Right lung (tissue), 5 donors: ENCODE measurements around the gene MBNL2. TPM values are rescaled to one million over a fixed set of nuclear protein-coding genes. Genes with fewer than 3 reads are reported as not detected.

Experiments
- DNase-seq, 2 donors: peaks; one replicate each; pipeline ENCODE4 v3.0.0-alpha.2; 2013
- polyA plus RNA-seq, 5 donors: library from polyadenylated mRNA; unstranded; fragments of 120-200 nt; gene quantifications; one replicate each; pipeline versions ENCODE4 v1.2.1 to v1.2.3, GENCODE V29; 2013; ENCODE audit warnings: inconsistent platforms in 1 of 5, low replicate concordance in 1 of 5; ENCODE audit not compliant: insufficient read length in 5 of 5, insufficient read depth in 1 of 5

Gene MBNL2
- polyA plus RNA-seq, 5 donors, result 65.7 to 113 (median 96.2) TPM

DNA sequence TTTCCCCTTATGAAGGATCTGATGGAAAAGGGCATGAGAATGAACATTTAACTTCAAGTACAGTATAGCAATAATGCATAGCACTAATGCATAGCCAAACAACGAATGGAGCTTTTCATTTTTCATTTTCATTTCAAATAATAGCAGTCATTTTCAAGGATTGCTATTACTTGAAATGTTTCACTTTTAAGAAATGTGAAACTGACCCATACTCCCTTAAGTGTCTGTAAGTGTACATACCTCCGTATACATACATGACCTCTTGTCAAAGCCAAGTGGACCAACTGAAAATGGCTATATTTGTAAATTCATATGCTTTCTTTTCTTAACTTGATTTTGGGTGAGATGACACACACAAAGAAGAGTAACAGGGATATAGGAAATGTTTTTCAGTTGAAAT, 215.6 kb downstream of the MBNL2 start:
- DNase-seq, result no peak

DNA sequence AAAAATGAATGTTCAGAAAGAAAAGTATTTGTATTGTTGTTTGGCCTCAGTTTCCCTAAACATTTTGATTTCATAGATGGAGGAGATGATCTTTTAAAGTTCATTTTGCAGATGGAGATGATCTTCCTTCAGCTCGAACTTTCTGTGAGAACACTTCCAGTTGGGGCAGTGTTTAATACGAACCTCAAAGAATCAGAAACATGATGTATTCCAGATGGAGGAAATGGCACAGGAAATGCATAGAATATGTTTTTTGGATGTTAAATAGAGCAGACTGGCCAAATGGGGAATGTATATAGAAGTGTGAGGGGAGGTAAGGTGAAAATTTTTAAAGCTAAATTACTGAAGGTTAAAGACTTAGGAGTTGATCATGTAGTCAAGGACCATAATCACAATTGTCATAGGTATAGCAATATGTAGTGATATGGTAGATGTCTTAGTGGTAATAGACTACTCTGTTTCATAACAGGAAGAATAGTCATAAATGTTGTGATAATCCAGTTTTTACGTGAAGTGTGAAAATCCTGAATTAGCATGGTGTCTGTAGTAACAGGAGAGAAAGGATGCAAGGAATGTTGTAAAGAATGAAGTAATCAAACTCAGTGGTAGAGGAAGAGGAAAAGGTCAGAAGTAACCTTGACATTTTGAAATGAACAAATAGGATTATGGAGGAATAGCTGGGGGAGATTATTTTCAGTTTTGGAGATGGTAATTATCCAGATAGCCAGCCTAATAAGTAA, 216.9 kb downstream of the MBNL2 start:
- DNase-seq, result no peak

DNA sequence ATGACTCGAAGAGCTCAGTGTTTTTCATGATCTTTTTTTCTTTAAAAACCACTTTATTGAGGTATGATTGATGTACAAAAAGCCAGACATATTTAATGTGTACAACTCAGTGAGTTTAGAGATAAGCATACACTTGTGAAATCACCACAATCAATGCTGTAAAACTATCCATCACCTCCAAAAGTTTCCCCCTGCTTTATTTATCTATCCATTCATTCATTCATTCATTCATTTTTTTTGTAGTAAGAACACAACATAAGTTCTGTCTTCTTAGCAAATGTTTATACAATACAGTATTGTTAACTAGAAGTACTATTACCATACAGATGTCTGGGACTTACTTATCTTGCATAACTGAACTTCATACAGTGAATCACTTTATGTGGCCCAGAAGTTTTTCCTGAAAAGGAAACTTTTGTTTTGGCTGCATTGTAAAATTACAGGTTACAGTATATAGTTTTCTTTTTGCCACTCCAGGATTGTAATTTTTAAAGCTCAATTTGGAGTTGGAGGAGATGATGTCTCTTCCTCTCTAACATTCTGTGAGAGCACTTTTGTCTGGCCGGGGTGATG, 218.6 kb downstream of the MBNL2 start:
- DNase-seq, result no peak

DNA sequence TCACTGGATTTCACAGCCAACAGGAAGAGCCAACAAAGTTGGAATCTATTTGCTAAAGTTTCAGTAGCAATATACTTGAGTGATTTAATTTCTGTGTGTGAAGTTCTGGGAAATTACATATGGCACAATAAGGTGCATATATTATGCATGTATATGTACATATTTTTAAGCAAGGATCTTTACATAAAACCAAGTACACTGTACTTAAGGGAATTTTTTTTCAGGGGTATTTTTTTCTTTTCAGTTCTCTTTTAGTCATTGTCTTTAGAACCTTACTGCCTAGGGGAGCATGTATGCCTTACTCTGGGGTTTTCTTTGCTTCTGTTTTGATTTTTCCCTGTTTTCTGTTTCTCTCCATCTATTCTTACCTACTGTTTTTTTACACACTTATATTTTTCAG, 219.2 kb downstream of the MBNL2 start:
- DNase-seq, result no peak

Other genes starting within 250 kb of the MBNL2 start
- under 1 TPM; 0.27 to 0.71 (median 0.36) TPM for gene OXGR1, start 227.9 kb upstream of the MBNL2 start, polyA plus RNA-seq
- gene RAP2A, start 211.8 kb downstream of the MBNL2 start, polyA plus RNA-seq, result 10 to 100 TPM; 37.7 to 54.7 (median 45.7) TPM